HepG2 (cell line): ENCODE results near the gene SNURF. TPM values are rescaled to one million over a fixed set of nuclear protein-coding genes. Genes with fewer than 3 reads are reported as not detected.

Experiments
- BCL6 ChIP-seq: IDR thresholded peaks from 2 replicates; pipeline ENCODE4 v1.6.1; 2016; ENCODE audit warnings: missing genetic modification reagents, missing compliant biosample characterization
- ETS1 ChIP-seq: sonication (generic); formaldehyde crosslinking; IDR thresholded peaks from 2 replicates; pipeline ENCODE4 v1.4.0; 2020; ENCODE audit warnings: missing genetic modification reagents
- HDAC2 ChIP-seq: sonication (generic); formaldehyde crosslinking; IDR thresholded peaks from 2 replicates; pipeline ENCODE4 v1.4.0; 2020; ENCODE audit warnings: missing genetic modification reagents
- HMGXB4 ChIP-seq, 2 experiments: sonication (generic) in 1 of 2; formaldehyde crosslinking in 1 of 2; IDR thresholded peaks; 2 replicates each; pipeline versions ENCODE4 v1.4.0 to v1.6.1; 2018 to 2020; ENCODE audit warnings: missing genetic modification reagents in 2 of 2, borderline replicate concordance in 1 of 2, low read depth in 1 of 2, mild to moderate bottlenecking in 1 of 2, missing biosample characterization in 1 of 2
- KLF16 ChIP-seq, 2 experiments: sonication (generic) in 1 of 2; formaldehyde crosslinking in 1 of 2; IDR thresholded peaks; 2 replicates each; pipeline versions ENCODE4 v1.6.1 to v1.8.0; 2016 to 2023; ENCODE audit warnings: missing genetic modification reagents in 2 of 2, missing compliant biosample characterization in 1 of 2
- MTA1 ChIP-seq: sonication (generic); formaldehyde crosslinking; IDR thresholded peaks from 2 replicates; pipeline ENCODE4 v1.4.0; 2020; ENCODE audit warnings: missing genetic modification reagents, mild to moderate bottlenecking, borderline replicate concordance
- NFIC ChIP-seq: IDR thresholded peaks from 2 replicates; pipeline ENCODE4 v1.6.1; 2012; ENCODE audit warnings: mild to moderate bottlenecking, low read length, inconsistent platforms
- SIN3A ChIP-seq: IDR thresholded peaks from 2 replicates; pipeline ENCODE4 v1.6.1; 2011; ENCODE audit warnings: low read depth, mild to moderate bottlenecking, control low read depth, low read length, borderline replicate concordance
- ZBED4 ChIP-seq: sonication (generic); formaldehyde crosslinking; IDR thresholded peaks from 2 replicates; pipeline ENCODE4 v1.4.0; 2020; ENCODE audit warnings: missing genetic modification reagents, borderline replicate concordance
- ZFP1 ChIP-seq: IDR thresholded peaks from 2 replicates; pipeline ENCODE4 v1.6.1; 2016
- ZKSCAN5 ChIP-seq: sonication (generic); formaldehyde crosslinking; IDR thresholded peaks from 2 replicates; pipeline ENCODE4 v1.5.1; 2020; ENCODE audit warnings: mild to moderate bottlenecking, missing genetic modification reagents
- ZNF841 ChIP-seq: sonication (generic); formaldehyde crosslinking; IDR thresholded peaks from 2 replicates; pipeline ENCODE4 v1.8.1; 2023; ENCODE audit warnings: missing genetic modification reagents, borderline replicate concordance
- polyA plus RNA-seq, 8 experiments: library from polyadenylated mRNA; depleted of rRNA in 3 of 8; stranded (reverse) in 7 of 8; unstranded in 1 of 8; fragments of >200 nt; fragmentation: Illumina TruSeq in 4 of 8; extraction: Trizol in 4 of 8; gene quantifications; 2 replicates each; pipeline versions ENCODE4 v1.2.1 to v1.2.3, GENCODE V29; 2011 to 2016; ENCODE audit warnings: low read depth in 4 of 8, missing spikeins in 1 of 8, mixed read lengths in 1 of 8; ENCODE audit not compliant: insufficient read depth in 1 of 8
- total RNA-seq, 5 experiments: library from RNA; depleted of rRNA; stranded (reverse); fragments of >200 nt; fragmentation: Illumina TruSeq; extraction: Trizol; gene quantifications; 2 replicates each; pipeline ENCODE4 v1.2.3, GENCODE V29; 2016; ENCODE audit warnings: low read depth in 1 of 5
- TF ChIP-seq, protein P1 (sequence below): sonication (generic); formaldehyde crosslinking; IDR thresholded peaks from 2 replicates; pipeline ENCODE4; 2020; ENCODE audit warnings: missing genetic modification reagents, mild to moderate bottlenecking, borderline replicate concordance
- TF ChIP-seq, protein P2 (sequence below): sonication (generic); formaldehyde crosslinking; IDR thresholded peaks from 2 replicates; pipeline ENCODE4 v1.4.0; 2020; ENCODE audit warnings: low read depth, missing genetic modification reagents

The SNURF gene
- total and polyA plus RNA-seq, 2 of the 13 experiments (the other 11 are each of a cell fraction or from before 2014, with no cell fraction given): 2.1 to 7.6 TPM

DNA sequence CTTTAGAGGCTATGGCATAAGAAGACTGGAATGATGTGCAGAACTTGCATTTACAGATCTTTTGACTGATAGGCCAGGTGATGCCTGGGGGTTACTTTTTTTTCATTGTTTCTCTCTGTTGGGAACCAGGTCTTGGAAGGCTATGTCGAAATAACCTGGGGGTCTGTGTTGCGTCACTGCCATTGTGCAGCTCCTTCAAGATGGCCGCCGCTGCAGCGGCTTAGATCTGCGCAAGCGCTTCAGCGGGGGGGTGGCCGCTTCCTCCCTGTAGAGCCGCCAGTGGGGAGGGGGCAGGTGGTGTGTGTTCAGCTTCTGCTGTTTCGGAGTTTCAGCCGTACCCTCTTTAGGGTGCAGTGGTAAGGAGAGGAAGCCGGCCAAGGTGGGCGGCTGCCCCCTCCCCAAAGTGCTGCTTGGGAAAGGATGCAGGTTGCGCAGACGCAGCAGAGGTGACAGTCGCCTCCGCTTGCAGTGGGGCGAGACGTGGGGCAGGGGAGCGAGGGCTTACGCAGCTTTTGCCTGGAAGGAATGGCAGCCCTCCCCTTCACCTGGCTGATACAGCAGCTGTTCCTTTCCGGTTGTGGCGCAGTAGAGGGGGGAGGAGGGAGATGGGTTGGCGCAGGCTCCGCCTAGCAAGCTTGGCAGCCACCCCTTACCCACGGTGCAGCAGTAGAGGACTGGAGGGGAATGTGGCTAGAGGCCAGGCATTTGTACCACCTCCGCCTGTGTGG, 1.5 kb downstream of the SNURF start (continued):
- TF ChIP-seq ZBED4: no peak
- no peak for TF ChIP-seq ZKSCAN5 (CRISPR knock-in tag)
- TF ChIP-seq MTA1 (CRISPR knock-in tag): no peak
- TF ChIP-seq HDAC2 (CRISPR knock-in tag): peak; percentile 5; the same call in 1 of the 2 replicates
- TF ChIP-seq KLF16 (CRISPR knock-in tag; IDR thresholded peaks at IDR 0.05): 0 out of 4 replicates have a peak, but pooled peaks of 1 of the 2 experiments have one; percentile 25
- TF ChIP-seq SIN3A: peak; percentile 26; the same call in 1 of the 2 replicates
- TF ChIP-seq NFIC: no peak
- TF ChIP-seq ZNF841 (CRISPR knock-in tag): no peak
- TF ChIP-seq HMGXB4 (CRISPR knock-in tag; IDR thresholded peaks at IDR 0.05; ENCODE audit: borderline replicate concordance in 1 of 2, low read depth in 1 of 2): no peak; a peak in 1 of 4 replicates
- no peak for TF ChIP-seq ZFP1 (CRISPR knock-in tag)
- TF ChIP-seq, protein P1, sequence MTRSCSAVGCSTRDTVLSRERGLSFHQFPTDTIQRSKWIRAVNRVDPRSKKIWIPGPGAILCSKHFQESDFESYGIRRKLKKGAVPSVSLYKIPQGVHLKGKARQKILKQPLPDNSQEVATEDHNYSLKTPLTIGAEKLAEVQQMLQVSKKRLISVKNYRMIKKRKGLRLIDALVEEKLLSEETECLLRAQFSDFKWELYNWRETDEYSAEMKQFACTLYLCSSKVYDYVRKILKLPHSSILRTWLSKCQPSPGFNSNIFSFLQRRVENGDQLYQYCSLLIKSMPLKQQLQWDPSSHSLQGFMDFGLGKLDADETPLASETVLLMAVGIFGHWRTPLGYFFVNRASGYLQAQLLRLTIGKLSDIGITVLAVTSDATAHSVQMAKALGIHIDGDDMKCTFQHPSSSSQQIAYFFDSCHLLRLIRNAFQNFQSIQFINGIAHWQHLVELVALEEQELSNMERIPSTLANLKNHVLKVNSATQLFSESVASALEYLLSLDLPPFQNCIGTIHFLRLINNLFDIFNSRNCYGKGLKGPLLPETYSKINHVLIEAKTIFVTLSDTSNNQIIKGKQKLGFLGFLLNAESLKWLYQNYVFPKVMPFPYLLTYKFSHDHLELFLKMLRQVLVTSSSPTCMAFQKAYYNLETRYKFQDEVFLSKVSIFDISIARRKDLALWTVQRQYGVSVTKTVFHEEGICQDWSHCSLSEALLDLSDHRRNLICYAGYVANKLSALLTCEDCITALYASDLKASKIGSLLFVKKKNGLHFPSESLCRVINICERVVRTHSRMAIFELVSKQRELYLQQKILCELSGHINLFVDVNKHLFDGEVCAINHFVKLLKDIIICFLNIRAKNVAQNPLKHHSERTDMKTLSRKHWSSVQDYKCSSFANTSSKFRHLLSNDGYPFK (CRISPR knock-in tag): peak; percentile 73; the same call in 1 of the 2 replicates
- TF ChIP-seq ETS1: no peak
- TF ChIP-seq, protein P2, sequence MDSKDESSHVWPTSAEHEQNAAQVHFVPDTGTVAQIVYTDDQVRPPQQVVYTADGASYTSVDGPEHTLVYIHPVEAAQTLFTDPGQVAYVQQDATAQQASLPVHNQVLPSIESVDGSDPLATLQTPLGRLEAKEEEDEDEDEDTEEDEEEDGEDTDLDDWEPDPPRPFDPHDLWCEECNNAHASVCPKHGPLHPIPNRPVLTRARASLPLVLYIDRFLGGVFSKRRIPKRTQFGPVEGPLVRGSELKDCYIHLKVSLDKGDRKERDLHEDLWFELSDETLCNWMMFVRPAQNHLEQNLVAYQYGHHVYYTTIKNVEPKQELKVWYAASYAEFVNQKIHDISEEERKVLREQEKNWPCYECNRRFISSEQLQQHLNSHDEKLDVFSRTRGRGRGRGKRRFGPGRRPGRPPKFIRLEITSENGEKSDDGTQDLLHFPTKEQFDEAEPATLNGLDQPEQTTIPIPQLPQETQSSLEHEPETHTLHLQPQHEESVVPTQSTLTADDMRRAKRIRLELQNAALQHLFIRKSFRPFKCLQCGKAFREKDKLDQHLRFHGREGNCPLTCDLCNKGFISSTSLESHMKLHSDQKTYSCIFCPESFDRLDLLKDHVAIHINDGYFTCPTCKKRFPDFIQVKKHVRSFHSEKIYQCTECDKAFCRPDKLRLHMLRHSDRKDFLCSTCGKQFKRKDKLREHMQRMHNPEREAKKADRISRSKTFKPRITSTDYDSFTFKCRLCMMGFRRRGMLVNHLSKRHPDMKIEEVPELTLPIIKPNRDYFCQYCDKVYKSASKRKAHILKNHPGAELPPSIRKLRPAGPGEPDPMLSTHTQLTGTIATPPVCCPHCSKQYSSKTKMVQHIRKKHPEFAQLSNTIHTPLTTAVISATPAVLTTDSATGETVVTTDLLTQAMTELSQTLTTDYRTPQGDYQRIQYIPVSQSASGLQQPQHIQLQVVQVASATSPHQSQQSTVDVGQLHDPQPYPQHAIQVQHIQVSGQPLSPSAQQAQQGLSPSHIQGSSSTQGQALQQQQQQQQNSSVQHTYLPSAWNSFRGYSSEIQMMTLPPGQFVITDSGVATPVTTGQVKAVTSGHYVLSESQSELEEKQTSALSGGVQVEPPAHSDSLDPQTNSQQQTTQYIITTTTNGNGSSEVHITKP: 0 out of 2 replicates have a peak, but pooled peaks have one; percentile 41
- no peak for TF ChIP-seq BCL6 (CRISPR knock-in tag)
